NCI-H2196 (cell line): ENCODE results near the gene CD24.
A peak's percentile ranks its signal among the peaks of the same experiment; 100 is the strongest.
"Not testable (repeated sequence)": the region's sequence is repeated elsewhere in the genome, so short reads cannot be mapped to it uniquely, and the experiment has no call there.

ENCODE experiments used
- DNase-seq: peaks from one replicate; lab custom pipeline; 2025; ENCODE audit not compliant: unreplicated experiment; lab: John Stamatoyannopoulos, UW

Gene CD24

DNA sequence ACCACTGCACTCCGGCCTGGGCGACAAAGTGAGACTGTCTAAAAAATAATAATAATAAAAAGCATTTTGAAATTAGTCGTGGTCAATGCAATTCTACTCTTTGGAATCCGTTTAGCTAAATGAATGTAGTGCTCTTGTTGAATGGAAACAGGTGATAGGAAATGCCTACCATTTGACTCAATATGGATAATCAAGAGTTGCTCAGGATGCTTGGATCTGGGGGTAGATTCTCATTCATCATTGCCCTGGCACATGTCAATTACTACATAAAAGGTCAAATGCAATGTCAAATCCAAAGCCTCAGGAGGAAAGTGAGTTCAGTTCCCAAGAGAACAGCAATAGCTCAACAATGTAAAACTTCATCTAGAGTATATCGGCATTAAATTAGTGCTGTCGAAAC is 3.8 kb downstream of the CD24 start:
- DNase-seq, result not testable (repeated sequence)

DNA sequence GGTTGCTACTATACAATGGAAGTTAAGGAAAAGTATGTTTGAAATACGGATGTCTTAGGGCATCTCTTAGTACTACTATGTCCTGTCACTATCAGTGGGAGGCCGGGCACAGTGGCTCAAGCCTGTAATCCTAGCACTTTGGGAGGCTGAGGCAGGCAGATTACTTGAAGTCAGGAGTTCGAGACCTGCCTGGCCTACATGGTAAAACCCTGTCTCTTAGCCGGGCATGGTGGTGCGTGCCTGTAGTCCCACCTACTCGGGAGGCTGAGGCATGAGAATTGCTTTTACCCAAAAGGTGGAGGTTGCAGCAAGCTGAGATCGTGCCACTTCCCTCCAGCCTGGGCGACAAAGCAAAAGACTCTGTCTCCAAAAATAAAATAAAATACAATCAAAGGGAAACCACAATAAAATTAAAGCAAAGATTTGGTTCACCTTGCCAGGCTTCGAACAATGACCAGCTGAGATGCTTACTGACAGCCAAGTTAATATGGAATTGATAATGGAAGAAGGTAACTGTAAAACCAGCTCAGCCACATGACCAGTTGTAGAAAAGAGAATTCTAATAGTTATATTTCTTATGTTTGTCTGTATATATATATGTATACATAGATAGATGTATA is 6.5 kb downstream of the CD24 start:
- DNase-seq, result no peak

DNA sequence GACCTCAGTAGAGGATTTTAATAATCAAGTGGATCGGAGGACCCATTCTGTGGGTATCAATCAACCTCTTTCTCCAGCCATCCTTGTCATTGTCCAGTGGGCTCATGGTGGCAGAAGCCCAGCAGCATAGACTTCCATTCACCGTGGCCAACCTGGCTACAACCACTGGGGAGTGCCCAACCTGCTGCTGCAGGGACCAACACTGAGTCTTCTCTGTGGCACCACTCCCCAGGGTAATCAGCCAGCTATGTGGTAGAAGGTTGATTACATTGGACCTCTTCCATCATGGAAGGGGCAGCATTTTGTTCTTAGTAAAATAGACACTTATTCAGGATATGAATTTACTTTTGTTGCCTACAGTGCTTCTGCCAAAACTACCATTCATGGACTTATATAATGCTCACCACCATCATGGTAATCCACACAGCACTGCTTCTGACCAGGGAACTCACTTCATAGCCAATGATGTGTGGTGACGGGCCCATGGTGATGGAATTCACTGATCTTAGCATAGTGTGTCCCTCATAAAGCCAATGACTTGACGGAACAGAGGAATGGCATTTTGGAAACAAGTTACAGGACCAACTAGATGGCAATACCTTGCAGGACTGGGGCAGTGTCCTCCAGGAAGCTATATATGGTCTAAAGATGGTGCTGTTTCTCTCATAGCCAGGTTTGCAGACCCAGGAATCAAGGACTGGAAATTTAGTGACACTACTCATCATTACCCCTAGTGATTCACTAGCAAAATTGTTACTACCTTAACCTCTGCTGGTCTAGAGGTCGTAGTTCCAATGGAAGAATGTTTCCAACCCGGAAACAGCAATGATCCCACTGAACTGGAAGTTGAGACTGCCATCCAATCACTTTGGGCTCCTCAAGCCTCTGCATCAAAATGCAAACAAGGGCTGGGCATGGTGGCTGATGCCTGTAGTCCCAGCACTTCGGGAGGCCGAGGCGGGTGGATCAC is 7.6 kb downstream of the CD24 start:
- peak; percentile 31 for DNase-seq

DNA sequence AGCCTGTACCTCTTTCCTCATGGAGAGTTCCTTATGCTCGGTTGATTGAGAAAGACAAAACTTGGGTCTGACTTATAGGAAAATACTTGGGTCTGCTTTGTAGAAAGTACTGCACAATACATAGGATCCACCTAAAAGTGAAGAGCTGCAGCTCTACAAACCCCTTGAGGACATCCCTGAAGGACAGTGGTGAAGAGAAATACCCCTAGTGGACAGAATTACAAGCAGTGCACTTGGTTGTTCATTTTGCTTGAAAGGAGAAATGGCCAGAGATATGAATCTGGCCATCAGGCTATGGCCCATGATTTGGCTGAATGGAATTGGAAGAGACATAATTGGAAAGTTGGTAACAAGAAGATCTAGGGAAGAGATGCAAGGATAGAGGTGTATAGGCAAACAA is 8.3 kb downstream of the CD24 start:
- no peak for DNase-seq

DNA sequence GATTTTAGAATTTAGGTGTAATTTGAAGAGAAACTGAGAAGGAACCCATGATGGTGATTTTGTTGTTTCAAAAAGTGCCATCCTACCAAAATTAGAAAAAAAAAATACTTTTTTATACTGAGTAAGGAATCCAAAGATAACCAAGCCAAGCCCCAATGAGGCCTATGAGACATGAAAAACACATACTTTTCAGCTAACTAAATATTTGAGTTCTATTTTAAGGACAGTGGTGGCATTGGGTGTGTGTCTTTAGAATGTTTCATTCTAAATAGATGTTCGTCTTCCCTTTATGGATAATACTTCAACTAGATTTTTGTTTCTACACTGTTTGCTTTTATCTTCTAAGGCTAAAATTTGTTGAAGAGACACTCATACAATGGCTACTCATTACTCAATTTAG is 9.6 kb downstream of the CD24 start:
- no peak for DNase-seq

DNA sequence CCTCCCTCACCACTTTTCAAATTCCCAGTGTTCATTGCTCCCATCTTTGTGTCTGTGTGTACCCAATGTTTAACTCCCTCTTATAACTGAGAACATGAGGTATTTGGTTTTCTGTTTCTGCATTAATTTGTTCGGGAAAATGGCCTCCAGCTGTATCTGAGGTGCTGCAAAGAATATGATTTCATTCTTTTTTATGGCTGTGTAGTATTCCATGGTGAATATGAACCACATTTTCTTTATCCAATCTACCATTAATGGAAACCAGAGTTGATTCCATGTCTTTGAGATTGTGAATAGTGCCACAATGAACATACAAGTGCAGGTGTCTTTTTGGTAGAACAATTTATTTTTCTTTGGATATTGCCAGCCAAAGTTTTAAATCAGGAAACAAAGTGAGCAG is 10.4 kb downstream of the CD24 start:
- no peak for DNase-seq

DNA sequence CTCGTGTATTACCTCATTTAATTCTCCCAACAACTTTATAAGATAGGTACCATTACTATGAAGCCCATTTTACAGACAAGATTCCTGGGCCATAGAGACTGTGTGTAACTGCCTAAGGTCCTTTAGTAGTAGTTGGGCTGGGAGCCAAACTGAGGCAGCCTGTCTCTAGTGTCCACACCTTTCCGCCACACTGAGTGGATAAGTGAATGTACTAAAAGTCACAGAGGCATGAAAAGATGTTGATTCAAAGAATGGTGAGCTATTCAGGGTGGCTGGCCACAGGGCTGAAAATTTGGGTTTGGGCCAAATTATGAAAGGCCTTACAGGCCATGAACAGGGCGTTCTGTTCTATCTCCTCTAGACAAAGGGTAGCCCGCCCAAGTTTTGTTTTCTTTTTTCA is 11.0 kb downstream of the CD24 start:
- peak; percentile 10 for DNase-seq

DNA sequence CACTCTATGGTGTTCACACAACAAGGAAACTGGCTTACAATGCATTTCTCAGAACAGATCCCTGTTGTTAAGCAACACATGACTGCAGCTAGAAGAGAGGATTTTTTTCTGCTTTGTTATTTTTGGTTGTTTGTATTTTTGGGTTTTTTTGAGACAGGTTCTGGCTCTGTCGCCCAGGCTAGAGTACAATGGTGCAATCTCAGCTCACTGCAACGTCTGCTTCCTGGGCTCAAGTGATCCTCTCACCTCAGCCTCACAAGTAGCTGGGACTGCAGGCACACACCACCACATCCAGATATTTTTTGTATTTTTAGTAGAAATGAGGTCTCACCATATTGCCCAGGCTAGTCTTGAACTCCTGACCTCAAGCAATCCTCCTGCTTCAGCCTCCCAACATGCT is 12.7 kb downstream of the CD24 start:
- no peak for DNase-seq

DNA sequence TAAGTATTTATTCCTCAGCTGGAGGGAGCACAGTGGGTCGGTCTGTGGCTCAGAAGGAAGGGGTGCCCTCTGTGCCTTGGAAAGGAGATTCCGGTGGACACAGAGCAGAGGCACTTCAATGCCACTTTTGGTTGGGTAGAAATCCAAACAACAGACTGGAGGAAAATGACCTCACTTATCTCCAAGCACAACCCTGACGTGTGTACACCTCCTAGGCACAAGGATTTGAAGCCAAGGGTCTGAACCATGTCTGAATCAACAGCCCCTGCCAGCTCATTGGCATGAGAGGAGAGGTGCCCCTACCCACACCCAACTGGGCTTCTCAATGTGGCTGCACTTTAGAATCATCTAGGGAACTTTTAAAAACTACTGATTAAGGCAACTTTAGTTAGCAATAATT is 13.4 kb downstream of the CD24 start:
- no peak for DNase-seq

DNA sequence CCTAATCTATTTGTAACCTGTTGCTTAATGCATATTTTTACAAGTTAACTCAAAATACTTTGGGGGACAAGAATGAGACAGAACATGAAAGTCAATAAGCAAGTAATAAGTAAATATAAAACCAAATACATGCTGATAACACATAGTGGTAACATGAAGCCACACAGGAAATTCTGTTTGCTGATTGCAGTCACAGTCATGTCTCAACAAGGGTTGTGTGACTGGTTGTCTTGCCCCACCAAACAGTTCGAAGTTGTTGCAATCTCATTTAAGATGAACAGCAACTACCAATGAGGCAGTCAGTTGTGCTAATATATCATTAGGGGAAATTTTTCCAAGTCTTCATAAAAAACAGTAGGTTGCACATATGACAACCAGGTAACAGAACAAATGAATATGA is 14.5 kb downstream of the CD24 start:
- DNase-seq, result no peak

DNA sequence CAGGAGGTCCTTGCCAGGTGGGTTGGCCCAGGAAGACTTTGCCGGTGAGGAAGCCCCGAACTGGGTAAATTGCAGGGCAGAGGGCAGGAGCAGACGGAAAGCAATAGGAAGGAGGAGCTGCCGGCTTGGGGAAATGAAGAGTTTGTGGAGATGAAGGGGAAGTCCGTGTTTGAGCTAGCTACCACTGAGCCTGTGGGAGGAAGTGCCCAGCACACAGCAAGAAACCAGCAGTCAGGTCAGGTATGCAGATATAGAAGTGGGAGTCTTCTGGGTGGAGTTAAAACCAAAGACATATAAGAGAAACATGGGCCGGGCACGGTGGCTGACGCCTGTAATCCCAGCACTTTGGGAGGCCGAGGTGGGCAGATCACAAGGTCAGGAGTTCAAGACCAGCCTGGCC is 34.7 kb downstream of the CD24 start:
- no peak for DNase-seq

DNA sequence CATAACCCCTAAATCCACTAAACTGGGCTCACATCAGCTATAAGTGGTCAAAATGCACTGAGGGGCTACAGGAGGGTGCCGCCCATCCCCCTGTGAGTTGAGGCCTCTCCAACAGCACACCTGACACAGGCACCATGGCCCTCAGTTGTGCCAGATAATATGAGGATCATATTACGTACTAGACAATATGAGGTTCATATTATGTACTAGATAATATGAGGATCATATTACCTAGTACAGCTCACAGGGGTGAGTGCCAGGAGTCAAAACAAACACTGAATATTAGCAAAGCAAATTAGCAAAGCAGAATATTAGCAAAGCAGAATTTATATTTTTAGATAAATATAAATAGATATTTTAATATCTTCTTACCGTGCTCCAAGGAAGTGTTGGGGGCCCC is 35.3 kb downstream of the CD24 start:
- DNase-seq, result peak; percentile 28

DNA sequence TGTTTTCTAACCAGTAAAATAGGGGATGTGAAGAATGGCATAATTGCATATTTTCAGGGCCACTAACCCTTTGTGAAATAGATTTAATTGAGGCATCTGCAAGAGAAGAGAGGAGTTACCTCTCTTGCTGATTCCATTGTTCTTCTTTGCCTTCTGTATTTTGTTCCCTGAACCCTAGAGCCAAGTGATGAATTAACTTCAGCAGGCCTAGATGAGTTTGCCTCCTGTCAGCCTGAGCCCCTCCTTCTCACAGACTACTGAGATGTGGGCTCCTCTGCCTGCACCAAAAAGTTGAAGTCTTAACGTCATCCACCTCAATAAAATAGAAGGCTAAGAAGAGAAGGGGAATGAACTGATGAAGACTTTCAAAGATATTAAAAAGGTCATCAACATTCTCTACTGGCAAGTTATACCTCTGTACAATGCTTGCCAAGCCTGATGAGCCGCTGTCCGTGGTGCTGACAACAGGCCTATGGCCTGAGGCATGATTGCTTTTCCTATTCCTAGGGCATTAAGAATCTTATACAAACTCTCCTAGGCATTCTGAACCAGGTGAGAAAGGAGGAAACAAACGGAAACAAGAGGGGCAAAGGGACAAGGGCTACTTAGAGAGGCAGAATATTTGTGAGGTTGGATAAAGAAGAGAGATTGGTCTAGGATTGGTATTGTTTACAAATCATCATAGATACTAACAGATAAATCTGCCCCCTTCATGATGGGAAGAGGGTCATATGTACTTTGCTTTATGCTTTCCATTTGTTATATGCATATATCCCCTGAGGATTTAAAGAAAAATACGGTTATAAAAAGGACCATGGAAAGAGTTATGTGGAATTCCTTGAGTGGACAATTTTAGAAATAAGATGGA is 46.8 kb downstream of the CD24 start:
- no peak for DNase-seq

DNA sequence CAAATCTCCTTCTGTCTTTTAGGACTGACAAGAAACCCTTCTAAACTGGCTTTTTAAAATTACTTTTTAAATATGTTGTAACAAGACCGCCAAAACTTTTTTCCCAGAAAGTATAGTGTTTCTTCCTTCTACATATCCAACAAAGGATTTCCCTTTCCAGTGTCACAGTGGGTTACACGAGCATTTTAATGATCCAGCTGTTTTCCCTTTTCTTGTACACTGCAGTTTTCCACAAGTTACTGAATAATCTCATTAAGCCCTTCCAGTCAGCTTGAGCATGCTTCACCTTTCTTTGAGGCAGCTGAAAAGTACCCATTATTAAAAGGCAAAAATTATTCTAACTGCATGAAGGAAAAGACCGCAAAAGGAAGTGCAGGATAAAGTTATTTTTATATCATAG is 48.6 kb downstream of the CD24 start:
- no peak for DNase-seq

DNA sequence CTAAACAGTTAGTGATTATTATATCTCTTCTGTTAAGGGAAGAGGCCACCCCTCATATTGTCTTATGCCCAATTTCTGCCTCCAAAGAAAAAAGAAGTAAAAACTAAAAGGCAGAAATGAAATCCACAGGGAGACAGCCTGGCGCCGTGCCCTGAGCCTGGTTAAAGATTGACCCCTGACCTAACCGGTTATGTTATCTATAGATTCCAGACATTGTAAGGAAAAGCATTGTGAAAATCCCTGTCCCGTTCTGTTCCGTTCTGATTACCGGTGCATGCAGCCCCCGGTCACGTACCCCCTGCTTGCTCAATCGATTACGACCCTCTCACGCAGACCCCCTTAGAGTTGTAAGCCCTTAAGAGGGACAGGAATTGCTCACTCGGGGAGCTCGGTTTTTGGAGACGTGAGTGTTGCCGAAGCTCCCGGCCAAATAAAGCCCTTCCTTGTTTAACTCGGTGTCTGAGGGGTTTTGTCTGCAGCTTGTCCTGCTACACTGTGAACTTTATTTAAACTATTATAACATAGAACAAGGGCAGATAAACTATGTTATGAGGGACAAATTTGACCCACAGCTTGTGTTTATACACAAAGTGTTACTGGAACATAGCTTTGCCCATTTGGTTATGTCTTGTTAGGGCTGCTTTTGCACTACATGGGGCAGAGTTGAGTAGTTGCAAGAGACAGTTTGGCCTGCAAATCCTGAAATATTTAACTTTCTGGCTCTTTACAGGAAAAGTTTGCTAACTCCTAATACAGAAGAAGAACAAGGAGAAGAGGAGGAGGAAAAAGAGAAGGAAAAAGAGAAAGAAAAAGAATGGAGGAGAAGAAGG is 49.6 kb downstream of the CD24 start:
- no peak for DNase-seq

DNA sequence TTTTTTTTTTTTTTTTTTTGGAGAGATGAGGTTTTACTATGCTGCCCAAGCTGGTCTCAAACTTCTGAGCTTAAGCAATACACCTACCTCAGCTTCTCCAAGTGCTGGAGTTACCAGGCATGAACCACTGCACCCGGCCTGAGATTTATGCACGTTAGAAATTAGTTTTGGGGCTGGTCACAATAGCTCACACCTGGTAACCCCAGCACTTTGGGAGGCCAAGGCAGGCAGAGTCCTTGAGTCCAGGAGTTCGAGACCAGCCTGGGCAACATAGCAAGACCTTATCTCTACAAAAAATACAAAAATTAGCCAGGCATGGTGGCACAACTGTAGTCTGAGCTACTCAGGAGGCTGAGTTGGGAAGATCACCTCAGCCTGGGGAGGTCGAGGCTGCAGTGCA is 51.9 kb downstream of the CD24 start:
- no peak for DNase-seq
